Smooth muscle cell (in vitro differentiated cells): ENCODE data around the gene GABRB2. TPM values are rescaled to one million over a fixed set of nuclear protein-coding genes. Genes with fewer than 3 reads are reported as not detected.
A peak's percentile ranks its signal among the peaks of the same experiment; 100 is the strongest.

ENCODE experiments used
- DNase-seq: peaks from one replicate; lab custom pipeline; 2025; ENCODE audit not compliant: unreplicated experiment; lab: John Stamatoyannopoulos, UW
- H2AFZ ChIP-seq: fragments of 200-600 bp; sonication (generic); 2 replicates; pipeline ENCODE4 v1.6.0; 2016; ENCODE audit warnings: antibody characterized with exemption, low read depth, mild to moderate bottlenecking
- H3F3A ChIP-seq: fragments of 200-600 bp; sonication (generic); 2 replicates; pipeline ENCODE4 v1.6.0; 2017; ENCODE audit warnings: antibody characterized with exemption, low read depth
- H3K27ac ChIP-seq: fragments of 200-600 bp; sonication (generic); 2 replicates; pipeline ENCODE4 v1.5.1; 2016; ENCODE audit warnings: low read depth, mild to moderate bottlenecking
- H3K27me3 ChIP-seq: fragments of 200-600 bp; sonication (generic); 2 replicates; pipeline ENCODE4 v1.6.1; 2016; ENCODE audit warnings: low read depth, mild to moderate bottlenecking
- H3K36me3 ChIP-seq: fragments of 200-600 bp; sonication (generic); 2 replicates; pipeline ENCODE4 v1.5.1; 2016; ENCODE audit warnings: low read depth
- H3K4me1 ChIP-seq: fragments of 200-600 bp; sonication (generic); 2 replicates; pipeline ENCODE4 v1.5.1; 2016; ENCODE audit warnings: low read depth
- H3K4me2 ChIP-seq: fragments of 200-600 bp; sonication (generic); 2 replicates; pipeline ENCODE4 v1.6.0; 2016; ENCODE audit warnings: mild to moderate bottlenecking
- H3K4me3 ChIP-seq: fragments of 200-600 bp; sonication (generic); 2 replicates; pipeline ENCODE4 v1.5.1; 2016; ENCODE audit warnings: mild to moderate bottlenecking
- H3K79me2 ChIP-seq: fragments of 200-600 bp; sonication (generic); 2 replicates; pipeline ENCODE4 v1.6.0; 2016; ENCODE audit warnings: low read depth, mild to moderate bottlenecking
- H3K9ac ChIP-seq: fragments of 200-600 bp; sonication (generic); 2 replicates; pipeline ENCODE4 v1.6.0; 2016; ENCODE audit warnings: low read depth
- H3K9me3 ChIP-seq: fragments of 200-600 bp; sonication (generic); replicated peaks from 2 replicates; pipeline ENCODE4 v1.5.1; 2016; ENCODE audit warnings: low read depth
- H4K20me1 ChIP-seq: fragments of 200-600 bp; sonication (generic); 2 replicates; pipeline ENCODE4 v1.6.0; 2016; ENCODE audit warnings: low read depth
- WGBS: methylation state at CpG from one replicate; pipeline ENCODE4 v1.1.7; 2016; ENCODE audit warnings: low lambda C conversion rate; 5-methylcytosine and 5-hydroxymethylcytosine counted together
- polyA plus RNA-seq: library from polyadenylated mRNA; unstranded; fragments of >200 nt; fragmentation: Nextera tagmentation; extraction: Ambion mirVana; gene quantifications from 2 replicates; pipeline ENCODE4 v1.2.1, GENCODE V29; 2016
- total RNA-seq: library from RNA; depleted of rRNA; stranded (reverse); fragments of >200 nt; gene quantifications from 2 replicates; pipeline ENCODE4 v1.2.3, GENCODE V29; 2014
- TF ChIP-seq, protein P1 (sequence below): fragments of 200-600 bp; sonication (generic); IDR thresholded peaks from 2 replicates; pipeline ENCODE4 v1.5.1; 2017; ENCODE audit warnings: borderline replicate concordance, mild to moderate bottlenecking, antibody characterized with exemption; ENCODE audit not compliant: insufficient read depth, poor library complexity, severe bottlenecking

Gene GABRB2
- total and polyA plus RNA-seq, 2 experiments from 2014 or later = 1.2 to 3.5 TPM

DNA sequence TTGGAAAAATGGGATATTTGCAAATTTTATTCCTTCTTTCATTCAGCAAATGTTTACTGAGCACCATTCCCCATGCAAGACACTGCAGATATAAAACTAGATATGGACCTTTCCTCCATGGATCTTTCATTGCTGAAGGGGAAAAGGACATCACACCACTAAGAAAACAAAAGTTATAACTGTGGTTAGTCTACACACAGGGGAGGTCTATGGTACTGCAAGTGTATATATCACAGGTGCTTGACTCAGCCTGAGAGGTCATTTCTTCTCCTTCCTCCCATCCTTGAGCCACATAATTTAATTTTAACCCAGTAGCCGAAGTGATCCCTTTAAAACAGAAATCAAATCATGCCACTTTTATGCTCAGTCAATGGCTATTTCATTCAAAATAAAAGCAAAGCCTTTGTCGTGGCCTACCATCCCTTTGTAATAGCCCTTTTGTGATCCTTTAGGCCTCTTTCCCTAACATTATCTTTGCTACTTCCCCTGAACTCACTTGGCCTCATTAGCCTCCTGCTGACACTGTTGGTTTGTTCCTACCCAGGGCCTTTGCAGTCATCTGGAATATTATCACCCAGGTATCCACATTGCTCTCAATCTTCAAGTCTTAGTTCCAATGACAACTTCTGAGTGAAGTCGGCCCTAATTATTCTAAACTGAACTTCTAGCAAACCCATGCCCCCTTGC lies 213.2 kb downstream of the GABRB2 start:
- Histone ChIP-seq H3K9ac (no peak overlapping the region), H2AFZ (no peak overlapping the region), H3K4me2 (no peak overlapping the region), H3K79me2 (no peaks in the 10 kb centered on the region), H4K20me1 (no peaks in the 10 kb centered on the region), H3K36me3 (no peaks in the 10 kb centered on the region), H3K9me3 (no peaks in the 10 kb centered on the region), H3K4me1 (peaks cover 29% of the 10 kb centered on the region), H3F3A (no peaks in the 10 kb centered on the region), H3K4me3 (no peak overlapping the region), H3K27ac (no peak overlapping the region), H3K27me3 (no peaks in the 10 kb centered on the region)
- 87% methylated on average over 3 of the region's 3 CpGs for WGBS
- DNase-seq = no peak
- TF ChIP-seq, protein P1, sequence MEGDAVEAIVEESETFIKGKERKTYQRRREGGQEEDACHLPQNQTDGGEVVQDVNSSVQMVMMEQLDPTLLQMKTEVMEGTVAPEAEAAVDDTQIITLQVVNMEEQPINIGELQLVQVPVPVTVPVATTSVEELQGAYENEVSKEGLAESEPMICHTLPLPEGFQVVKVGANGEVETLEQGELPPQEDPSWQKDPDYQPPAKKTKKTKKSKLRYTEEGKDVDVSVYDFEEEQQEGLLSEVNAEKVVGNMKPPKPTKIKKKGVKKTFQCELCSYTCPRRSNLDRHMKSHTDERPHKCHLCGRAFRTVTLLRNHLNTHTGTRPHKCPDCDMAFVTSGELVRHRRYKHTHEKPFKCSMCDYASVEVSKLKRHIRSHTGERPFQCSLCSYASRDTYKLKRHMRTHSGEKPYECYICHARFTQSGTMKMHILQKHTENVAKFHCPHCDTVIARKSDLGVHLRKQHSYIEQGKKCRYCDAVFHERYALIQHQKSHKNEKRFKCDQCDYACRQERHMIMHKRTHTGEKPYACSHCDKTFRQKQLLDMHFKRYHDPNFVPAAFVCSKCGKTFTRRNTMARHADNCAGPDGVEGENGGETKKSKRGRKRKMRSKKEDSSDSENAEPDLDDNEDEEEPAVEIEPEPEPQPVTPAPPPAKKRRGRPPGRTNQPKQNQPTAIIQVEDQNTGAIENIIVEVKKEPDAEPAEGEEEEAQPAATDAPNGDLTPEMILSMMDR = no peak

DNA sequence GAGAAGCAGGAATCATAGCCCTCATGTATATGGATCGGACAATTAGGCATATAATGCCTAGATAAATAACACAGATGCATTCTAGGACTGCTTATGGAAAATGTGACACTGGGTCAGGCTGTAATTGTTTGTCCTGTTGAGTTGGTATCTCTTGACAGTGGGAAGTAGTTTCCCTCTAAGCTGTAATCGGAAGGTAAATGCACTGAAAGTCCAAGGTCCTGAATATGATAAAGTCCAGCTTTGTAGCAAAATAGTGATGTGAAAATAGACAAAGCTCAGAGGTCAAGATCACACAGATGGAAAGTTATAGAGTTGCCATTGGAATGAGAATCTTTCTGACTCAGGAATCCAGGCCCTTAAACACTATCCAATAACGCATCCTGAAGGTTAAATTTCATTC lies 214.2 kb downstream of the GABRB2 start:
- no peak for DNase-seq
- WGBS = 98% methylated on average over 3 of the region's 3 CpGs
- TF ChIP-seq, protein P1 = no peak
- Histone ChIP-seq H3K27ac (no peak overlapping the region), H4K20me1 (no peaks in the 10 kb centered on the region), H3K79me2 (no peaks in the 10 kb centered on the region), H3K27me3 (no peaks in the 10 kb centered on the region), H3K9me3 (no peaks in the 10 kb centered on the region), H2AFZ (no peak overlapping the region), H3F3A (no peaks in the 10 kb centered on the region), H3K4me1 (peaks cover 39% of the 10 kb centered on the region), H3K9ac (no peak overlapping the region), H3K4me3 (no peak overlapping the region), H3K4me2 (no peak overlapping the region), H3K36me3 (no peaks in the 10 kb centered on the region)

DNA sequence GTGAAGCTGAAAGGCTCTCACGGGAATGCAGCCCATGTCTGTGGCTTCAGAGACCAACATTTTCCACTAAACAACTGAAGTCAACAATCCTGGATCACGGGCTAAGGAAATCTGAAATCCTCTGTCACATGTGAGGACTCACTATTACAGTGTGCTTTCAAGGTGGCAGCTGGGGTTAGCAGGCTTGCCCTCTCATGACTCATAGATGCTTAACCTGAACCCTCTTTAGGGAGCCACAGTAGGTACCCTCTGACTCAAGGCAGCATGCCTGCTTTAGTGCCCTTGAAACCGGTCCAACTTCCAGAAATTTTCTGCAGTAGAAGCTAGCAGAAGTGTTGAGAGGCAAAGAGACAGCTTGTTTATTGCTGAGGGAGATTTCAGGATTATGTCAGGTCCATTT lies 232.5 kb downstream of the GABRB2 start:
- Histone ChIP-seq H3K27ac (no peak overlapping the region), H2AFZ (no peak overlapping the region), H3K36me3 (no peaks in the 10 kb centered on the region), H3K79me2 (no peaks in the 10 kb centered on the region), H4K20me1 (no peaks in the 10 kb centered on the region), H3K4me1 (no peaks in the 10 kb centered on the region), H3K4me2 (no peak overlapping the region), H3K4me3 (no peak overlapping the region), H3F3A (no peaks in the 10 kb centered on the region), H3K9me3 (no peaks in the 10 kb centered on the region), H3K27me3 (no peaks in the 10 kb centered on the region), H3K9ac (no peak overlapping the region)
- 35% methylated on average over 3 of the region's 3 CpGs for WGBS
- TF ChIP-seq, protein P1 = no peak
- no peak for DNase-seq

DNA sequence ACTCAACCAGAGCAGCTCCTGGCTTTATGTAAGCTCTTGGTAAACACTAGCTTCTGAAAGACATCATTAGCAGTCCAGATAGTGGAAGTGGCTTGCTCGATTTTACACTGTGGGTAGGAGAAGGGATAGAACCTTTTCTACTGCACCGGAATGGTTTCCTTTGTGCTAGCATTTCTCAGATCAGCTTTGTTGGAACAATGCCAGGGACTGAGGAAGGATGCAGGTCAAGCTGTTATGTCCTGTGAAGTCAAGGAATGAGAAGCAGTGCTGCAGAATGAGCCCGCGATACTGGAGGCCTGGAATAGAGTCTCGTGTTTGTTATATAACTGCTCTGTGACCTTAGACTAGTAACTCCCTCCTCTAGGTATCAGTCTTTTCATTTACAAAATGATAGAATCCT lies 233.6 kb downstream of the GABRB2 start:
- no peak overlapping the region for H3K4me3 ChIP-seq
- H2AFZ ChIP-seq = peak overlapping the region; percentile 9
- no peaks in the 10 kb centered on the region for H3K27me3 ChIP-seq
- WGBS = 63% methylated on average over 5 of the region's 5 CpGs
- H3K9ac ChIP-seq = no peak overlapping the region
- H3K4me1 ChIP-seq = no peaks in the 10 kb centered on the region
- no peaks in the 10 kb centered on the region for H3F3A ChIP-seq
- H3K36me3 ChIP-seq = no peaks in the 10 kb centered on the region
- no peaks in the 10 kb centered on the region for H3K9me3 ChIP-seq
- no peaks in the 10 kb centered on the region for H3K79me2 ChIP-seq
- no peak for DNase-seq
- TF ChIP-seq, protein P1 = no peak
- no peaks in the 10 kb centered on the region for H4K20me1 ChIP-seq
- H3K27ac ChIP-seq = no peak overlapping the region
- H3K4me2 ChIP-seq = peak overlapping the region; percentile 15
